Measurements from ENCODE around the gene ELMO1. TPM values are rescaled to one million over a fixed set of nuclear protein-coding genes. Genes with fewer than 3 reads are reported as not detected.
A peak's percentile ranks its signal among the peaks of the same experiment; 100 is the strongest.

ELMO1 gene
- total and polyA plus RNA-seq, 4 donors, result 6.7 to 51.5 (median 14.8) TPM

GRCh38 chr7:37084303-37084702 lies 364.4 kb downstream of the ELMO1 start:
- H3K9ac ChIP-seq (ENCODE audit: low read depth in 1 of 2, low read length in 2 of 2), result no peak overlapping the region
- no peaks in the 10 kb centered on the region for H3K9me3 ChIP-seq (ENCODE audit: control insufficient read depth in 4 of 4, low read length in 3 of 4)
- peaks cover 0 to 4% (median 0%) of the 10 kb centered on the region in 4 donors for H3K36me3 ChIP-seq (ENCODE audit: control insufficient read depth in 4 of 4, insufficient read depth in 3 of 4, low read depth in 1 of 4, low read length in 3 of 4)
- no peak for DNase-seq (ENCODE audit: low spot score)
- TF ChIP-seq RAD21 (IDR thresholded peaks at IDR 0.05) (no peak), FOXA1 (IDR thresholded peaks at IDR 0.05) (no peak), GABPA (IDR thresholded peaks at IDR 0.05 in 1 of 2, conservative IDR thresholded peaks at IDR 0.05 in 1 of 2) (no peak), HNF4A (conservative IDR thresholded peaks at IDR 0.05) (no peak), RXRA (IDR thresholded peaks at IDR 0.05) (no peak), JUND (IDR thresholded peaks at IDR 0.05) (no peak), REST (IDR thresholded peaks at IDR 0.05) (no peak), NR2F2 (IDR thresholded peaks at IDR 0.05) (no peak), SP1 (IDR thresholded peaks at IDR 0.05) (no peak)
- TF ChIP-seq, protein P1, sequence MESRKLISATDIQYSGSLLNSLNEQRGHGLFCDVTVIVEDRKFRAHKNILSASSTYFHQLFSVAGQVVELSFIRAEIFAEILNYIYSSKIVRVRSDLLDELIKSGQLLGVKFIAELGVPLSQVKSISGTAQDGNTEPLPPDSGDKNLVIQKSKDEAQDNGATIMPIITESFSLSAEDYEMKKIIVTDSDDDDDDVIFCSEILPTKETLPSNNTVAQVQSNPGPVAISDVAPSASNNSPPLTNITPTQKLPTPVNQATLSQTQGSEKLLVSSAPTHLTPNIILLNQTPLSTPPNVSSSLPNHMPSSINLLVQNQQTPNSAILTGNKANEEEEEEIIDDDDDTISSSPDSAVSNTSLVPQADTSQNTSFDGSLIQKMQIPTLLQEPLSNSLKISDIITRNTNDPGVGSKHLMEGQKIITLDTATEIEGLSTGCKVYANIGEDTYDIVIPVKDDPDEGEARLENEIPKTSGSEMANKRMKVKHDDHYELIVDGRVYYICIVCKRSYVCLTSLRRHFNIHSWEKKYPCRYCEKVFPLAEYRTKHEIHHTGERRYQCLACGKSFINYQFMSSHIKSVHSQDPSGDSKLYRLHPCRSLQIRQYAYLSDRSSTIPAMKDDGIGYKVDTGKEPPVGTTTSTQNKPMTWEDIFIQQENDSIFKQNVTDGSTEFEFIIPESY (IDR thresholded peaks at IDR 0.05), result no peak
- peaks cover 0 to 4% (median 0%) of the 10 kb centered on the region in 4 donors for H3K4me1 ChIP-seq (ENCODE audit: control insufficient read depth in 4 of 4, insufficient read depth in 4 of 4, low read length in 3 of 4)
- H3K27ac ChIP-seq (ENCODE audit: low read depth in 1 of 2, low read length in 2 of 2), result no peak overlapping the region
- 90% methylated on average over 2 of the region's 2 CpGs for WGBS
- no peak overlapping the region for H3K4me3 ChIP-seq (ENCODE audit: low read depth in 1 of 3, low read length in 3 of 3)
- H3K27me3 ChIP-seq (ENCODE audit: control insufficient read depth in 4 of 4, insufficient read depth in 4 of 4, low read length in 3 of 4), result no peaks in the 10 kb centered on the region

GRCh38 chr7:37083311-37084096 lies 365.2 kb downstream of the ELMO1 start:
- H3K9me3 ChIP-seq (ENCODE audit: control insufficient read depth in 4 of 4, low read length in 3 of 4), result no peaks in the 10 kb centered on the region
- DNase-seq (ENCODE audit: low spot score), result no peak
- H3K27ac ChIP-seq (ENCODE audit: low read depth in 1 of 2, low read length in 2 of 2), result peak overlapping the region in 1 of 2 donors; percentile 37
- TF ChIP-seq RXRA (IDR thresholded peaks at IDR 0.05), result peak in 1 of 2 donors; percentile 11
- TF ChIP-seq, protein P2, sequence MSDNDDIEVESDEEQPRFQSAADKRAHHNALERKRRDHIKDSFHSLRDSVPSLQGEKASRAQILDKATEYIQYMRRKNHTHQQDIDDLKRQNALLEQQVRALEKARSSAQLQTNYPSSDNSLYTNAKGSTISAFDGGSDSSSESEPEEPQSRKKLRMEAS (IDR thresholded peaks at IDR 0.05), result no peak
- peaks cover 0 to 4% (median 0%) of the 10 kb centered on the region in 4 donors for H3K36me3 ChIP-seq (ENCODE audit: control insufficient read depth in 4 of 4, insufficient read depth in 3 of 4, low read depth in 1 of 4, low read length in 3 of 4)
- H3K27me3 ChIP-seq (ENCODE audit: control insufficient read depth in 4 of 4, insufficient read depth in 4 of 4, low read length in 3 of 4), result no peaks in the 10 kb centered on the region
- H3K4me3 ChIP-seq (ENCODE audit: low read depth in 1 of 3, low read length in 3 of 3), result no peak overlapping the region
- peaks cover 0 to 5% (median 0%) of the 10 kb centered on the region in 4 donors for H3K4me1 ChIP-seq (ENCODE audit: control insufficient read depth in 4 of 4, insufficient read depth in 4 of 4, low read length in 3 of 4)
- no peak overlapping the region for H3K9ac ChIP-seq (ENCODE audit: low read depth in 1 of 2, low read length in 2 of 2)
- WGBS, result 90% methylated on average over 5 of the region's 5 CpGs

- peaks cover 0 to 5% (median 0%) of the 10 kb centered on the region in 4 donors for H3K4me1 ChIP-seq (ENCODE audit: control insufficient read depth in 4 of 4, insufficient read depth in 4 of 4, low read length in 3 of 4)
- no peaks in the 10 kb centered on the region for H3K9me3 ChIP-seq (ENCODE audit: control insufficient read depth in 4 of 4, low read length in 3 of 4)
- H3K9ac ChIP-seq (ENCODE audit: low read depth in 1 of 2, low read length in 2 of 2), result no peak overlapping the region
- WGBS, result 33% methylated on average over 4 of the region's 4 CpGs
- no peaks in the 10 kb centered on the region for H3K27me3 ChIP-seq (ENCODE audit: control insufficient read depth in 4 of 4, insufficient read depth in 4 of 4, low read length in 3 of 4)
- peaks cover 0 to 4% (median 3%) of the 10 kb centered on the region in 4 donors for H3K36me3 ChIP-seq (ENCODE audit: control insufficient read depth in 4 of 4, insufficient read depth in 3 of 4, low read depth in 1 of 4, low read length in 3 of 4)
- H3K27ac ChIP-seq (ENCODE audit: low read depth in 1 of 2, low read length in 2 of 2), result no peak overlapping the region
- no peak for DNase-seq (ENCODE audit: low spot score)
- TF ChIP-seq, protein P1 (IDR thresholded peaks at IDR 0.05), result no peak
- TF ChIP-seq TAF1 (conservative IDR thresholded peaks at IDR 0.05), result no peak
- TF ChIP-seq, protein P2 (IDR thresholded peaks at IDR 0.05), result no peak
- H3K4me3 ChIP-seq (ENCODE audit: low read depth in 1 of 3, low read length in 3 of 3), result no peak overlapping the region
Measured at GRCh38 chr7:37081436-37081835, 367.2 kb downstream of the ELMO1 start.

Data from liver (tissue), 9 donors.